Activated CD8-positive, alpha-beta memory T cell treated with anti-CD3 and anti-CD28 coated beads, Interleukin-2, amount 50 U/mL, for 1 hour (primary cell): Measurements from ENCODE around the gene SRSF7.
A peak's percentile ranks its signal among the peaks of the same experiment; 100 is the strongest.
"Not testable (repeated sequence)": the region's sequence is repeated elsewhere in the genome, so short reads cannot be mapped to it uniquely, and the experiment has no call there.

Experiments
- DNase-seq: peaks from one replicate; pipeline ENCODE4 v3.0.0-alpha.2; 2020; ENCODE audit errors: extremely low read depth

The SRSF7 gene

DNA sequence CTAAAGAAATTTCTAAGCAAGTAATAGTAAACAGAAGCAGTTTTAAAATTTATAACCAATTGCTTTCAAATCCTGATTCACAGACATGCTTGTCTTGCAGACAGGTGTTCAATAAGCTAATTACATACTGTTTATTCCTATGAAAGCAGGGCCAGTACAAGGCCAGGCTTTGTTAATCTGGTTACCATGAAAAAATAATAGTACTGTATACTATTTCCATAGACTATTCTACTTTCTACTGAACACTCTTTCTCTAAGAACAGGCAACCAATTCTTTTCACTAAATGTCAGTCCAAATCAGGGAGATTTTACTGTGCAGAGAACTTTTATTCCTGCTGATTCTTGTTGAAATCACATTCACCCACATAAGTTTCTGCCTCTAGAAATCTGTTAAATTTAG lies 2.9 kb upstream of the SRSF7 start:
- DNase-seq: no peak

DNA sequence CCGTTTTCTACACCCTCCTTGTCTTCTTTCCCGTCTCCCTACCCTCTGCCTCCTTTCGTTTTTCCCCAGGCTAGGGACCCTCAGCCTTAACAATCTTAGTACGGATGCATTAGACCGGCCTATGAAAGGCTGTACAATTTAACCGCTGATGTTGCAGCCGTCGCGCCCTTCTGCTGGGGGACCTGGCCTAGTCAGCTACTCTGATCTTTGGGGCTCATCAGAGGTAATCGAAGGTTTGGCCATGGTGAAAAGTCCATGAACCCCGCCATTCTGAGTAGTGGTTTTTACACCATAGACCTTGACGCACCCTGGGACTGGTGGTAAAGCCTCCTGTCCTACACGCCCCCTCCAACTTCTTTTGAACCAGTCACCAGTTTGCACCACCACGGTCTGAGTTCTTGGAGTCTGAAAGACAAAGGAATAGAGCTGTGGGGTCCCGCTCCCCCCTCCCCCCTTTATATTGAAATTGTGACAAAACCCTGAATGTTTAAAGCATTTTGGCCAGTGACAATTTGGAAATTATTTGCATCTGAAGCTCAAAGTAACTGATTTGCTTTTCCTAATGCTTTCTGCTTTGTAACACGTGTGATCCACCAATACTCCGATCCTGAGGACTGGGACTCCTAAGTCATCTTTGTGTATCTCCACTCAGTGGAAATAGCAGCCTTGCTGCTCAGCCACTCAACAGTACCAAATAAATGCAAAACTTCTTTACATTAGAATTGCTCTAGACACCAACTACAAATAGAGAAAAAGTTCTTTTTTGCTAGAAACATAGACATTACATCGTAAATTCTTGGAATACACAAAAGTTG lies 642 bp upstream of the SRSF7 start:
- peak; percentile 13 for DNase-seq

DNA sequence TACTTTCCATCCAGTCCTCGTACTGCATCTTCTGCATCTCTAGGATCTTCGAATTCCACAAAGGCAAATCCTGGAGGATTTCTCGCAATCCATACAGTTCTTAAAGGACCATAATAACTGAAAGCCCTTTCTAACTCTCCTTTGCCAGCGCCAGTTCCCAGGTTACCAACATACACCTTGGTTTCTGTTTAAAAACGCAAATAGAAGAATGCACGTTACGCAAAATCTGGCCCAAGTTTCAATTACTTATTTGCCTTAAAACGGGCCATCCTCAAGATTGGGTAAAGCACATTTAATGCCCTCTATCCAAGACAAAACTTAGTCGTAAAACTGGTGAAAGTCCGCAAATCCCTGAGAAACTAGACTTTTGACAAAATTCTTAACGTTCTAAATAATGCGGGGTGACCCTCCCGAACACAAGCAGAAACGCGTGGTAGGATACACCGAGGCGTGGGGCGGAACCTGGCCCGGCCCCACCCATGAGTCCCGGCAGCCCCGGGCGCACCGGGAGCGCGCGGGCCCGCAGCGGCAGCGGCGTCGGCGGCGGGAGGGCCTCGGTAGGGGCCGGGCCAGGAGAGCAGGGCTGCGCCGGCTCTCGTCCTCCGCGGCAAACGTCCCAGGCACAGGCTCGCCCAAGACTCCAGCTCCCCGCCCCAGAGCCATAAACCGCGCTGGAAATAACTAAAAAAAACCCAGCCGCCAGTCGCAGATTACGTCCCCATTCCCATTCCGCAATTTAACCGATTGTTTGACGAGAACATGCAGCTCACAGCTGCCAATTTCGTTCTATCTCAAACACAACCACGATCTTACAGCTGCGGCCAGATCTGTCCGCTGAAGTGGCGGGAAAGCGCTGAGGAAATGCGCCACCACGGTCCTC lies 910 bp downstream of the SRSF7 start:
- no peak for DNase-seq

DNA sequence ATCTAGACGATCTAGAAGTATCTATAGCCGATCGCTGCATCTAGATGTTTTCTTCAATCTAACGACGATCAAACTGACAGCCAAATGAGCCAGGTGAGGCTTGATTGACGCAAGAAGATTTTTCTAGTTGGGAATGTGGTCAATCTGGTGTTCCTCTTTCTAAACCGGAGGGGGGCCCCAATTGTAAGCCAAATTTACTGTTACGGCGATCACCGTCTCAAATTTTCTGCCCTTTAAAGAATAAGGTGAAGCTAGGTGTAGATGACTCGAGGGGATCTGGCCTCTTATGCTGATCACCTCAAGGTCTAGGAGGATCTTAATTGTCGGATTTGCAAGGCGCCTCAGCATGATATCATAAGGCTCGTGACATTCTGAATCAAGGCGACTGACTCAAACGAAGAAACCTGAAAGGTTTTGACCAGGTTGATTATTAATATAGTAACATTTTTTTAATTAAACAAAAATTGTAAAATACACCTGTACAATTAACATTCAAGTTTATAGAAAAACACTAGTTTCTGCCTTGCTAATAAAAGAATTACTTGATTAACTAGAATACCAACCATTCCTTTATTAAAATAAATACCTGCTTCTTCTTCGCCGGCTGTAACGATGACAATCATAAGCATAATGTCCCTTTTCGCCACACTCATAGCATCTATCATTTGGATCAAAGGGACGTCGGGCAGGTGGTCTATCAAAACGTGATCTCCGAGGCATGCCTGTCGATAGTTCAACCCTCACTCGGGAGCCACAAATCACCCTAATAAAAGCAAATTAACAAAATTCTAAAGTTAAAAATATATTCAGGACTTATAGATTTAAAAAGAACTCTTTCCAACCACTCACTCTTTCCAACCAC lies 2.0 kb downstream of the SRSF7 start:
- DNase-seq: no peak

DNA sequence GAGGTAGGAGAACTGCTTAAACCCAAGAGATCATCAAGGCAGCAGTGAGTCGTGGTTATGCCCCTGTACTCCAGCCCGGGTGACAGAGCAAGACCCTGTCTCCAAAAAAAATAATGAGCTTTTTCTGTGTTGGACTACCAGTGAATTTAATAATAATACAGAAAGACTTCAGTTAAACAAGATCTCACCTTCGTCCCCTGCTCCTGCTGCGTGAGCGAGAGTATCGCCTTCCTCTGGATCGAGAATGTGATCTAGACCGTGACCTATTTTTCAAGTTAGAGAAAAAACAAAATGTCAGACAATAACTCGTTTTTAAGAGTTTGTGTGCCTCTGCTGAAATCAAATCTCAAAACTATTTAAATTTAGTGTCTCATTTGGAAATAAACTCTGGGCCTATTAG lies 2.8 kb downstream of the SRSF7 start:
- no peak for DNase-seq

DNA sequence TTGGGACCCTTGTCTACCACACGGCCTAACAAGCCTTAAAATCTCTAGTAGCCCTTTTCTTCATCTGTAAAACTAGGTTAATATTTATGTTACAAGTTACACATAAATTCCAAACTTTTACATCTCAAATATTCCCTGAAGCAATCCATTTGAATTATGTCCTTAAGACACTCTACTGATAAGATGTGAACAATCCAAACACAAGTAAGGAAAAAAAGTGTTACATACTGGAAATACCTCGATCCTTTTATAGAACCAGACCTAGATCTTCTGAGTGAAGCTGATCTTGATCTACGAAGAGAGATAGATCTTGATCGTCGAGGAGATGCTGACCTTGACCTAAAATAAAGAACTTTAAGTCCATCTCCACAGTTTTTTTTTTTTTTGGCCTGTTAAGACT lies 3.3 kb downstream of the SRSF7 start:
- DNase-seq: no peak

DNA sequence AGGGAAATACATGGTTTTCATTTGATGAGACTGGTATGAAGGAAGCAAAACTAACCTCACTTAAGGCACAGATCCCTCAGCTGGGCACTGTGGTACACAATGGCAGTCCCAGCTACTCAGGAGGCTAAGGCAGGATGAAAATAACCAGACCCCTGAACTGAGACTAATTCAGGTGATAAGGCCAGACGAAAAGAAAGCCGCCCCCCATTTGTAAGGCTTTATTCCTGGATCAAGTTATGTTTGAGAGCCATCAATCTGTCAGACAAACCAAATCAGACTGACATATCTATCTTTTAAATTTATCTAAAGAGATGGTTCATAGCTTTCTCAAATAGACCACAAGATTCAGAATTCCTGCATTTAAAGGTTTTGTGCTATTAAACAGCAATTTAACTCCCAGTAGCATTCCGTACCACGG lies 4.1 kb downstream of the SRSF7 start:
- no peak for DNase-seq

DNA sequence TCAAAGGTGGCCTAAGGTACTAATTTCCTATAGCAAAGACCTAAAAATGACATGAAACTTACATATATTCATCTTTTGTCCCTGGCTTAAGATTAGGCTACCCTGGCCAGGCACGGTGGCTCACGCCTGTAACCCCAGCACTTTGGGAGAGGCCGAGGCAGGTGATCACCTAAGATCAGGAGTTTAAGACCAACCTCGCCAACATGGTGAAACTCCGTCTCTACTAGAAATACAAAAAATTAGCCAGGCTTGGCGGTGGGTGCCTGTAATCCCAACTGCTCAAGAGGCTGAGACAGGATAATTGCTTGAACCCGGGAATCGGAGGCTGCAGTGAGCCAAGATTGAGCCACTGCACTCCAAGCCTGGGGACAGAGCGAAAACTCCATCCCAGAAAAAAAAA lies 5.9 kb downstream of the SRSF7 start:
- no peak for DNase-seq

DNA sequence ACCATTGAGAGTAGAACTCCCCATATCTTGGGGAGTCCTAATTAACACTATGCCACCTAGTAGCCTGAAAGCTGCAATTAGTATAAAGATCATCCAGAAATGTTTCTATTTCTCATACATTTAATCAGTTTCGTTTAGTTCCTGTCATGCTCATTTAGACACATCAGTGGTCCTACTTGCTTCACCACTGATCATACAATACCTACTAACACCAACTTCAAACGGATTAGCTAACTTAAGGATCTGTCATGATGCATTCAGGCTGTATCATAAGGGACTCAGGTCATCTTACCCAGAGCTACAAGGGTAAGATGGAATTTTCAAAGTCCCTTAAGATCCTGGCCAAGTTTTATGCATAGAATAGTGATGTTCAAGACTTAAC lies 6.8 kb downstream of the SRSF7 start:
- DNase-seq: no peak

DNA sequence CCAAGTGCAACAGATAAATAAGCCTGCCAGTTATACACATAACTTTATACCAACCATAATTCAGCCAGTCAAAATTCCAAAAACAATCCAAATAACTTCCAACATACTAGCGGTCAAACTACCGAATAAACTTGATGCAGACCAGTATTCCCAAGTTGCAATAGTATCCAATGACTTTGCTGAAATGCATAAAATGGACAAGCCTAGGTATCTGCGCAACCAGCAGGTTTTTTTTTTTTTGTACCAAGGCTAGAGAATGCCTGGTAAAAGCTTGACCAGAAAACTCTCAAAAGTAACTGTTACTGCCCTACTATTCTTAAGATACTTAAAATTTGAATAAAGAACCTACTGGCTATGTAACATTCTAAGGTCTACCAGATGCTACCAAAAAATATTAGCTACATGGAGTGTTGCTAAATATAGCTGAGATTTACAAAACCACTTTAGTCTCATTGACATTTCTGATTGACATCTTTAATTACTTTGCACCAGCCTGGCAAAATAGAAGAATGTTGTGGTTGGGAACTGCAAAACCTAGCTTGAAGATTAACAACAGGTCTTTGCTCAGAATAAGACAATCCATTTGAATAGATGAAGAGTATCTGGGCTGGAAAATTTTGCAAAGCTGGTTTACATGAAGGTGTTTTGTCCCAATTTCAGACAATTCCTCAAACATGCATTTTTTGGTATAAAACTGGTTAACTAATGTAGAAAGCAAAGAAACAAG lies 7.3 kb downstream of the SRSF7 start:
- no peak for DNase-seq

DNA sequence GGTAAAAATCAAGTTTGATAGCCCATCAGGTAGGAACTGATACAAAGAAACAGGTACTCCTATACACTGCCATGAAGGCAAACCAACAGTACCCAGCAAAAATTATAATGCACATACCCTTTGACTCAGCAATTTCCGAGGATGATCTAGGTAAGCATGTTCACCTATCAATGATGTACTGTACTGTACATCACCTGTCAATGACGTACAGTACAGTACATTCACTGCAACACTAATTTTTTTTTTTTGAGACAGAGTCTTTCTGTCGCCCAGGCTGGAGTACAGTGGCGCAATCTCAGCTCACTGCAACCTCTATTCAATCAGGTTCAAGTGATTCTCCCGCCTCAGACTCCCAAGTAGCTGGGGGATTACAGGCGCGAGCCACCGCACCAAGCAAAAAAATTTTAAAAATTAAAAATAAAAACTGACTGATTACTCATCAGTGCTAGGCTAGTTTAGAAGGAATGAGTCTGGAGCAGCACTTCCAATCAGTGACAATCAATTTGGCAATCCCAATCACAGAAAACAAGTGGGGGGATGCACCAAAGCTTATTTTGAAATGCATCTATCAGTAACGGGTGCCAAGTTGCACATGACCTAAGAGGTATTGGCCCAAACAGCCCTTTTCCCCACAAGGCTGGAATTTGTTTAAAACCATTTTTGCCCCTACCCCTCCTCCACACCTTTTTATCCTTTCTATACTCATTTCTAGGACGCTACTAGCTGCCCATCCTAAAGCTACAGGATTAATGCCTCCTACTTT lies 8.2 kb downstream of the SRSF7 start:
- DNase-seq: no peak

DNA sequence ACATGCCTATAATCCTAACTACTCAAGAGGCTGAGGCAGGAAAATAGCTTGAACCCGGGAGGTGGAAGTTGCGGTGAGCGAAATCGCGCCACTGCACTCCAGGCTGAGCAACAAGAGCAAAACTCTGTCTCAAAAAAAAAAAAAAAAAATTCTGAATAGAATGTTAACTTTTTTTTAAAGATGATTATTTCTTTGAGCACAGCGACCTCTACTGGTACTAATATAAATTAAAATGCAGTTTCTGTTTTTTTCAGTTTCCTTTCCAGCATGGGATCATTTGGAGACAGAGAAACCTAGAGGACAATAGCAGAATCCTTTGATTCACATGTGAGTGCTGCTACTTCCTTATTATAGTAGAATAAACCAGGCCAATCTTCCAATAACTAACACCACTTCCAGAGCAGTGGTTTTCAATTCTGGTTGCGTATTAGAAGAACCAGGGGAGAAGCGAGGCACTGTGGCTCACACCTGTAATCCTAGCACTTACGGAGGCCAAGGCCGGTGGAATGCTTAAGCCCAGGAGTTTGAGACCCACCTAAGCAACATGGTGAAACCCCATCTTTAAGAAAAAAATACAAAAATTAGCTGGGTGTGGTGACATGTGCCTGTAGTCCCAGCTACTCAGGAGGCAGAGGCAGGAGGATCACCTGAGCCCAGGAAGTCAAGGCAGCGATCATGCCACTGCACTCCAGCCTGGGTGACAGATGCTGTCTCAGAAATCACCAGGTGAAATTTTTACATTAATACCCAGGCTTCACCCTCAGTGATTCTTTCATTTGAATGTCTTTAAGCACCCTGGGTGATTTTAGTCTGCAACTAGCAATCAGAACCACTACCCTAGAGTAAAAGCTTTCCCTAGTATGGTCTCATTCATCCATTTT lies 10.1 kb downstream of the SRSF7 start:
- DNase-seq: no peak

DNA sequence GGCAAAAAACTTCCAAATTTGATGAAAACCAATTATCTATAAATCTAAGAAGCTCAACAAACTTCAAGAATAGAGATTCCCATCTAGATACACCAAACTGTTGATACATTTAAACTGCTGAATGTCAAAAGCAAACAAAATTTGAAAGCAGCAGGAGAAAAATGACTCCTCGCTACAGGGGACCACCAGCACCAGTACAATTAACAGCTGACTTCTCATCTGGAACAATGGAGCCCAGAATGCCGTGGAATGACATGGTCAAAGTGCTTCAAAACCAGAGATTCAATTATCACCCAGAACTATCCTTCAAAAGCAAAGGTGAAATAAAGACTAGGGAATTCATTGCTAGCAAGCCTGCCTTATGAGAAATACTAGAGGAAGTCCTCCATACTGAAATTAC lies 11.6 kb downstream of the SRSF7 start:
- DNase-seq: no peak

DNA sequence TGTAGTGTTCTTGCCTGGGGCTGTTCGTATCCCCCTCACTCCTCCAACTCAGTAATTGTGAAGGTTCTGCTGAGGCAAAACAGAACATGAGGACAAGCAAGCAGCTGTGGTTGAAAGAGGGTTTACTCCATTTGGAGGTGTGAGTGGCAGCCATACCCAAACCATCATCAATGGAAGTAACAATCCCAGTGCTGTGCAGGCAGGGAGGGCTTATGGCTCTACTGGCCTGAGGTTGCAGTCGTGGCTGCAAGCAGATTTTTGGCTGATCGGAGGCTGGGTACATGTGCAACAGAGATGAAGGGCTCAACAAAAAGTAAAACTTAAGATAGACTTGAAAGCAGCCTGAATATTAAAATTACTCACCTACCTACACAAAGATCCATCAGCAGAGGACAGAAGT lies 13.2 kb downstream of the SRSF7 start:
- no peak for DNase-seq

DNA sequence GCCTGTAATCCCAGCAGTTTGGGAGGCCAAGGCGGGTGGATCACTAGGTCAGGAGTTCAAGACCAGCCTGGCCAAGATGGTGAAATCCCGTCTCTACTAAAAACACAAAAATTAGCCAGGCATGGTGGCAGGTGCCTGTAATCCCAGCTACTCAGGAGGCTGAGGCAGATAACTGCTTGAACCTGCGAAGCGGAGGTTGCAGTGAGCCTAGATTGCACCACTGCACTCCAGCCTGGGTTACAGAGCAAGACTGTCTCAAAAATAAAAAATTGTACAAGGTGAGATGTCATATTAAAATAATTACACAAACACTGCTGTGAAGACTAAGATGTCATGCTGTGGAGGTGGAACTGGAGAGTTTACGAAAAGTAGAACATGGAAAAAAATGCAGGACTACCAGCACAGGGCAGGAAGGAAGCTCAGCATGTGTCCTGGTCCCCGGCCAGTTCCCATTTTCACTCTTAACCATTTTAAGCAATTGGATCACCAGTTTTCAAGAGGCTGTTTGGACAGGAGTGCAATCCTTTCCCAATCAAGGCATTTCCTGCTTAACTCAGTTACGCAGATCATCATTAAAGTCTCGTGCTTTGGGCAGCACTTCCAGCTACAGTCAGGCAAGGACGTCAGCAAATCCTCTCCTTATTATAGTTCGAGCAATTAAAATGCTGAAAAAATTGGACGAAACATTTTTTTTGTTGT lies 14.0 kb downstream of the SRSF7 start:
- DNase-seq: not testable (repeated sequence)

DNA sequence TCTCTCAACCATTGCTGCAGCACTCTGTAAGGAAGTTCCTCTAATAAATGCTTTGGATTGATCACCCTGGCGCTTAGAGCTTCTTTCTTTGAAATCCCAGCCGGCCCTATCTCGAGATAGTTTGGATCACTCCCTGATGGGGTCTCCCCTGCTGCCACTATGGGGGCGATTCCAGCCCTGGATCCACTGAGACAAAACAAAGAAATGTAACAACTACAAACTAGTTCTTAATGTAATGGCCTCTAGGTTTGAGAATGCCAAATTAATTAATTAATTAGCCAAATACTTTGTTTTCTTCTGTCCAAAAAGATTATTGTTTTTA lies 15.2 kb downstream of the SRSF7 start:
- no peak for DNase-seq

DNA sequence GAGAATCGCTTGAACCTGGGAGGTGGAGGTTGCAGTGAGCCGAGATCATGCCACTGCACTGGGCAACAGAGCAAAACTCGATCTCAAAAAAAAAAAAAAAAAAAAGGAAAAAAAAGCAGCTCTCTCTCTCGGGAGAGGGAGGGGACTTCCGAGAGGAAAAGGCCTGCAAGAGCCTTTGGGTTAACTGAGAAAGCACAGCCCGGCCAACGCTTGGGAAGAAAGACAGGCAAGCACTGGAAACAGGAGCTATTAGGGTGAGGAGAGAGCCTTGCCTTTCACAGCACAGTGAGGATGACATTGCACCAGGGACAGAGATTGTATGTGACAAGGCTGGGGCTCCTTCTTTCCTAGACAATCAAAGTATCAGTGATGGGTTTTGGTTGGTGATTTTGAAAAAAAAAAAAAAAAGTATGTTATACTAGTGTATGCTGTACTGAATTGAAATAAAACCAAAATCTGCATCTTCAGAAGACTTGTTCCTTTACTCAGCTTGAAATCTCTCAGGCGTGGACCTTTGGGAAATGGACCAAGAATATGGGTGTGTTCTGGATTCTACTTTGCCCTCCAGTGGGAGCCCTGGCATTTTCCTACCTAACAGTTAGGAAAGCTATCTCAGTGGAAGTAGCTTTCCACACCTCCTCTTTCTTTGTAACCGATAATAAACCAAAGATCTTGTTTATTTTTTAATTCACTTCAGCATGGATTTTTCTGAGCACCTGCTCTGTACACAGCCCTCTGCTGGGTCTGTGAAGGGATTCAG lies 16.7 kb downstream of the SRSF7 start:
- no peak for DNase-seq

DNA sequence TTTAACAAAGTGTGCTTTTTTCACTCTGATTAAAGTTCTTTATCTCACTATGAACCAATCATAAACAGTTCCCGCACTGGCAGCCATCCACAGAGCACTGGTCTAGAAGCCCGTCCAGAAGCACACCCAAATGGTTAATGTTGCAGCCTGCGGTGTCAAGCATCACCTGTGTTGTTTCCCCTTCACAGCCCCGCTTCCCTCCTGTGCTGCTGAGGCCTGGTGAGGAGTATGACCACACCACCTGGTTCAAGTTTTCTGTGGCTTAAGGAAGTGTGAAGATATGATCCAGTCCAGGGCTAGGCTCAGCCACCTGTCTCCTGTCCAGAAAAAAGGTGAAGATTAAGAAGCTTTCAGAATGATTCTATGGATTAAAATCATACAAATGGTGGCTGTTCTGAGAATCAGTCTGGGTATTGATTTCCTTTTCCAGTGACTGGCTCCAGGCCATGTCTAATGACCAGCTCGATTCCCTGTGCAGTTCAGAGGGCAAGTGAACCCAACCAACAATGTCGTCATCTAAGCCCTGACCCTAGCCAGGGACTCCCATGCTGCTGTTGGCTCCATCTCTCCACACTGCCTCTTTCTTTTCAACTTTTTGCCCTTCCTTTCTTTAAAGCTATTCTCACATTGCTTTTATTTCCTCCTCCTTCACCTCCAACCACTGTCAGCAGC lies 17.7 kb downstream of the SRSF7 start:
- no peak for DNase-seq
